ENCODE measurements around the gene SENP6. TPM values are rescaled to one million over a fixed set of nuclear protein-coding genes. Genes with fewer than 3 reads are reported as not detected.

The SENP6 gene
- polyA plus RNA-seq, 3 donors, result 22.3 to 43.9 (median 31.9) TPM

DNA sequence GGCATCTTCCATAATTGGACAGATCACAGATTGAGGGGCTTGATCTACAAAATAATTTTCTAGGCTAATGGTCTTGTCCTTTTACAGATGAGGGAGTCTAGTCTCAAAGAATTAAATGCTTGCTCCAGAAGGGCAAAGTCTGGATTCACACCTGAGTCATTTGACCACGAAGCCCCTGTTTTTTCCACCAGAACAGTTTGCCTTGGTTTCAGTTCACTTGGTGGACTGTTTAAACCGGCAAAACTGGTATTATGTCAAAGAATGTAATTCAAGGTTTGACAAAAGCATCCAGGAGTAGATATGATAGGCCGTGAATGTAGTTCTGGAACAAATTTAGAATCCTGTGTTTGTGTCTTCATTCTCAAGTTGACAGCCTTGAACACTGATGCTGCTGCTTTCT, 150.7 kb downstream of the SENP6 start:
- intact Hi-C loops (cut with micrococcal nuclease), result no loop called here
- H3K27me3 Mint-ChIP-seq (ENCODE audit: low read depth in 3 of 3), result peaks cover 67 to 81% (median 72%) of the 10 kb centered on the region in 3 donors
- H2AFZ ChIP-seq (ENCODE audit: insufficient read depth, low read depth, low read length, poor library complexity, severe bottlenecking), result no peak overlapping the region
- H4K20me1 ChIP-seq (ENCODE audit: insufficient read depth, low read length), result no peaks in the 10 kb centered on the region
- no peaks in the 10 kb centered on the region for H3K79me2 ChIP-seq (ENCODE audit: insufficient read depth, low read length)
- peak overlapping the region in 1 of 2 donors; percentile 63 for H3K4me3 Mint-ChIP-seq
- no peak overlapping the region for H3K27ac Mint-ChIP-seq
- H3K4me1 Mint-ChIP-seq, result peaks cover 21% of the 10 kb centered on the region
- H3K4me1 ChIP-seq (ENCODE audit: control insufficient read depth in 1 of 2, insufficient read depth in 2 of 2, low read length in 2 of 2), result peaks cover 20 to 21% of the 10 kb centered on the region in 2 donors
- no peaks in the 10 kb centered on the region for H3K36me3 ChIP-seq (replicated peaks in 1 of 2; ENCODE audit: control insufficient read depth in 1 of 2, insufficient read depth in 2 of 2, low read length in 2 of 2)
- H3K27ac ChIP-seq (ENCODE audit: low read depth in 1 of 2, low read length in 2 of 2), result no peak overlapping the region
- no peak overlapping the region for H3K9ac ChIP-seq (ENCODE audit: insufficient read depth, low read length, poor library complexity, severe bottlenecking)
- H3K27me3 ChIP-seq (ENCODE audit: control insufficient read depth in 2 of 2, insufficient read depth in 2 of 2, low read length in 2 of 2), result peaks cover 54 to 79% of the 10 kb centered on the region in 2 donors
- H3K9me3 Mint-ChIP-seq, result peaks cover 0 to 23% (median 9%) of the 10 kb centered on the region in 7 donors
- H3K4me2 ChIP-seq (replicated peaks; ENCODE audit: extremely low read depth, low read length, poor library complexity, severe bottlenecking), result no peak overlapping the region
- no peak for DNase-seq
- H3K9me3 ChIP-seq (replicated peaks in 1 of 2; ENCODE audit: control insufficient read depth in 1 of 2, insufficient read depth in 1 of 2, low read length in 2 of 2), result peaks cover 0 to 6% of the 10 kb centered on the region in 2 donors
- no peak overlapping the region for H3K4me3 ChIP-seq (replicated peaks in 1 of 3; ENCODE audit: low read depth in 2 of 3, low read length in 3 of 3)
- 82% methylated on average over 3 of the region's 3 CpGs for WGBS (ENCODE audit: insufficient coverage)
- peaks cover 0 to 3% of the 10 kb centered on the region in 2 donors for H3K36me3 Mint-ChIP-seq
- TF ChIP-seq, protein P1, sequence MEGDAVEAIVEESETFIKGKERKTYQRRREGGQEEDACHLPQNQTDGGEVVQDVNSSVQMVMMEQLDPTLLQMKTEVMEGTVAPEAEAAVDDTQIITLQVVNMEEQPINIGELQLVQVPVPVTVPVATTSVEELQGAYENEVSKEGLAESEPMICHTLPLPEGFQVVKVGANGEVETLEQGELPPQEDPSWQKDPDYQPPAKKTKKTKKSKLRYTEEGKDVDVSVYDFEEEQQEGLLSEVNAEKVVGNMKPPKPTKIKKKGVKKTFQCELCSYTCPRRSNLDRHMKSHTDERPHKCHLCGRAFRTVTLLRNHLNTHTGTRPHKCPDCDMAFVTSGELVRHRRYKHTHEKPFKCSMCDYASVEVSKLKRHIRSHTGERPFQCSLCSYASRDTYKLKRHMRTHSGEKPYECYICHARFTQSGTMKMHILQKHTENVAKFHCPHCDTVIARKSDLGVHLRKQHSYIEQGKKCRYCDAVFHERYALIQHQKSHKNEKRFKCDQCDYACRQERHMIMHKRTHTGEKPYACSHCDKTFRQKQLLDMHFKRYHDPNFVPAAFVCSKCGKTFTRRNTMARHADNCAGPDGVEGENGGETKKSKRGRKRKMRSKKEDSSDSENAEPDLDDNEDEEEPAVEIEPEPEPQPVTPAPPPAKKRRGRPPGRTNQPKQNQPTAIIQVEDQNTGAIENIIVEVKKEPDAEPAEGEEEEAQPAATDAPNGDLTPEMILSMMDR (IDR thresholded peaks at IDR 0.05), result no peak

GRCh38 chr6:75755704-75756103, 154.0 kb downstream of the SENP6 start:
- Histone ChIP-seq H3K9ac (ENCODE audit: insufficient read depth, low read length, poor library complexity, severe bottlenecking) (no peak overlapping the region), H2AFZ (ENCODE audit: insufficient read depth, low read depth, low read length, poor library complexity, severe bottlenecking) (no peak overlapping the region), H3K4me2 (replicated peaks; ENCODE audit: extremely low read depth, low read length, poor library complexity, severe bottlenecking) (no peak overlapping the region), H3K4me3 (replicated peaks in 1 of 3; ENCODE audit: low read depth in 2 of 3, low read length in 3 of 3) (no peak overlapping the region), H3K27ac (ENCODE audit: low read depth in 1 of 2, low read length in 2 of 2) (no peak overlapping the region), H3K4me1 (ENCODE audit: control insufficient read depth in 1 of 2, insufficient read depth in 2 of 2, low read length in 2 of 2) (no peaks in the 10 kb centered on the region), H3K9me3 (replicated peaks in 1 of 2; ENCODE audit: control insufficient read depth in 1 of 2, insufficient read depth in 1 of 2, low read length in 2 of 2) (no peaks in the 10 kb centered on the region), H3K36me3 (replicated peaks in 1 of 2; ENCODE audit: control insufficient read depth in 1 of 2, insufficient read depth in 2 of 2, low read length in 2 of 2) (no peaks in the 10 kb centered on the region), H3K79me2 (ENCODE audit: insufficient read depth, low read length) (no peaks in the 10 kb centered on the region), H4K20me1 (ENCODE audit: insufficient read depth, low read length) (no peaks in the 10 kb centered on the region), H3K27me3 (ENCODE audit: control insufficient read depth in 2 of 2, insufficient read depth in 2 of 2, low read length in 2 of 2) (peaks cover 43 to 77% of the 10 kb centered on the region in 2 donors)
- Mint-ChIP-seq H3K27ac (no peak overlapping the region), H3K4me3 (peak overlapping the region in 1 of 2 donors; percentile 26), H3K4me1 (no peaks in the 10 kb centered on the region), H3K36me3 (no peaks in the 10 kb centered on the region), H3K9me3 (peaks cover 0 to 6% (median 2%) of the 10 kb centered on the region in 7 donors), H3K27me3 (ENCODE audit: low read depth in 3 of 3) (peaks cover 53 to 76% (median 63%) of the 10 kb centered on the region in 3 donors)
- no CpG with 5 or more reads among the region's 5 CpGs for WGBS (ENCODE audit: insufficient coverage)
- DNase-seq, result no peak
- TF ChIP-seq, protein P1 (IDR thresholded peaks at IDR 0.05), result no peak
- intact Hi-C loops (cut with micrococcal nuclease), result no loop called here

Measured in CD14-positive monocyte (primary cell).